NB4 (cell line): ENCODE measurements around the gene KLHL13.

Experiments
- POLR2A ChIP-seq: IDR thresholded peaks from 2 replicates; pipeline ENCODE4 v1.6.1; 2011; ENCODE audit warnings: mild to moderate bottlenecking; ENCODE audit not compliant: insufficient read length; ENCODE audit errors: extremely low read depth
- TF ChIP-seq, protein P1 (sequence below): IDR thresholded peaks from one replicate; pipeline ENCODE4 v1.5.1; 2012; ENCODE audit warnings: low read depth, low read length
- TF ChIP-seq, protein P2 (sequence below): IDR thresholded peaks from 2 replicates; pipeline ENCODE4 v1.6.1; 2011; ENCODE audit warnings: low read depth, low read length

DNA sequence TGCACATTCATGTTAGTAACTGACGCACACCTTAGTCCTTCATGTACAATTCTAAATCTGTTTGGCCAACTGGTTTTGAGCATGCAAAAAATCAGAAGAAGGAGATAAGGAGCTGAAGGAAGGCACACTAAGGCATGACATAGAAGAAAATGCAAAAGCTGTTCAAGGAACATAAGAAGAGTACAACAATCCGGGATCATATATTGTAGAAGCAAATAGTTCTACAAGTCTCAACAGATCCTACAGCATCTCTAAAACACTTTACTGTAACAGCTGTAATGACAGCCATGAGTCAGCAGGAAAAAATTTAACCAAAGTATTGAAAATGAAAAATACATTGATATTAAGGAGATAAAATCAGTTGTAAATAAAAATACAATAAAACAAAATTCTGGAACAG lies 57.7 kb downstream of the KLHL13 start:
- TF ChIP-seq, protein P1, sequence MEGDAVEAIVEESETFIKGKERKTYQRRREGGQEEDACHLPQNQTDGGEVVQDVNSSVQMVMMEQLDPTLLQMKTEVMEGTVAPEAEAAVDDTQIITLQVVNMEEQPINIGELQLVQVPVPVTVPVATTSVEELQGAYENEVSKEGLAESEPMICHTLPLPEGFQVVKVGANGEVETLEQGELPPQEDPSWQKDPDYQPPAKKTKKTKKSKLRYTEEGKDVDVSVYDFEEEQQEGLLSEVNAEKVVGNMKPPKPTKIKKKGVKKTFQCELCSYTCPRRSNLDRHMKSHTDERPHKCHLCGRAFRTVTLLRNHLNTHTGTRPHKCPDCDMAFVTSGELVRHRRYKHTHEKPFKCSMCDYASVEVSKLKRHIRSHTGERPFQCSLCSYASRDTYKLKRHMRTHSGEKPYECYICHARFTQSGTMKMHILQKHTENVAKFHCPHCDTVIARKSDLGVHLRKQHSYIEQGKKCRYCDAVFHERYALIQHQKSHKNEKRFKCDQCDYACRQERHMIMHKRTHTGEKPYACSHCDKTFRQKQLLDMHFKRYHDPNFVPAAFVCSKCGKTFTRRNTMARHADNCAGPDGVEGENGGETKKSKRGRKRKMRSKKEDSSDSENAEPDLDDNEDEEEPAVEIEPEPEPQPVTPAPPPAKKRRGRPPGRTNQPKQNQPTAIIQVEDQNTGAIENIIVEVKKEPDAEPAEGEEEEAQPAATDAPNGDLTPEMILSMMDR = no peak
- TF ChIP-seq POLR2A = no peak
- TF ChIP-seq, protein P2, sequence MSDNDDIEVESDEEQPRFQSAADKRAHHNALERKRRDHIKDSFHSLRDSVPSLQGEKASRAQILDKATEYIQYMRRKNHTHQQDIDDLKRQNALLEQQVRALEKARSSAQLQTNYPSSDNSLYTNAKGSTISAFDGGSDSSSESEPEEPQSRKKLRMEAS = no peak
